HEK293T (cell line): ENCODE results near the gene GBE1.

ENCODE experiments used
- BHLHE40 ChIP-seq: fragments of 450-650 bp; IDR thresholded peaks from 2 replicates; pipeline ENCODE4 v1.6.1; 2016; ENCODE audit warnings: mild to moderate bottlenecking, moderate library complexity, borderline replicate concordance
- CTBP1 ChIP-seq: fragments of 450-650 bp; IDR thresholded peaks from 2 replicates; pipeline ENCODE4 v1.6.1; 2016; ENCODE audit warnings: borderline replicate concordance

DNA sequence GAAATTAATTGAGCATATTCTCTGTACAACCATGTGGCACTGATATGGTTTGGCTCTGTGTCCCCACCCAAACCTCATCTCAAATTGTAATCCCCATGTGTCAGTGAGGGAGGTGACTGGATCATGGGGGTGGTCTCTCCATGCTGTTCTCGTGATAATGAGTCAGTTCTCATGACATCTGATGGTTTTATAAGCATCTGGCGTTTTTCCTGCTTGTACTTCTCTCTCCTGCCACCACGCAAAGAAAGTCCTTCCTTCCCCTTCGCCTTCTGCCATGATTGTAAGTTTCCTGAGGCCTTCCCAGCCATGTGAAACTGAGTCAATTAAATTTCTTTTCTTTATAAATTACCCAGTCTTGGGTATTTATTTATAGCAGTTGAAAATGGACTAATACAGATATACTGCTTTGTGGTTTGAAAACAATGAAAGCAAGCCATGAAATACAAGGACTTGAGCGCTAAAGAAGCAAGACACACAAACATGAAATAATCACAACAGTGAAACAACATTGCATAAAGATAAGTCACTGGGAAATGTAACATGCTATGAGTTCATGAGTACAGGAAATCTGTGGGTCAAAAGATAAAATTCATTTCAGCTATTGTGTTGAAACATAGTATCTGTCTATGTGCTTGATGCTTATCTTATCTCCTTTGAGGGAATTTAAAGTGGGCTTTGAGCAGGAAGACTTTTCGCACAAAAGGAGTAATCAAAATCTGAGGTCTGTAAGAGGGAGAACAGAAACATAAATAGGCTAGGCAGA is 288.7 kb downstream of the GBE1 start:
- no peak for TF ChIP-seq CTBP1
- TF ChIP-seq BHLHE40 = no peak
